HG02840 (cell line): ENCODE results near the gene DCDC2C.

Source experiments
- ATAC-seq: cut with Tn5 transposase; IDR thresholded peaks from one replicate; pipeline ENCODE4 v1.9.1; 2021; ENCODE audit warnings: mild to moderate bottlenecking, moderate library complexity, moderate number of reproducible peaks; ENCODE audit not compliant: unreplicated experiment, low FRiP score

DCDC2C gene

DNA sequence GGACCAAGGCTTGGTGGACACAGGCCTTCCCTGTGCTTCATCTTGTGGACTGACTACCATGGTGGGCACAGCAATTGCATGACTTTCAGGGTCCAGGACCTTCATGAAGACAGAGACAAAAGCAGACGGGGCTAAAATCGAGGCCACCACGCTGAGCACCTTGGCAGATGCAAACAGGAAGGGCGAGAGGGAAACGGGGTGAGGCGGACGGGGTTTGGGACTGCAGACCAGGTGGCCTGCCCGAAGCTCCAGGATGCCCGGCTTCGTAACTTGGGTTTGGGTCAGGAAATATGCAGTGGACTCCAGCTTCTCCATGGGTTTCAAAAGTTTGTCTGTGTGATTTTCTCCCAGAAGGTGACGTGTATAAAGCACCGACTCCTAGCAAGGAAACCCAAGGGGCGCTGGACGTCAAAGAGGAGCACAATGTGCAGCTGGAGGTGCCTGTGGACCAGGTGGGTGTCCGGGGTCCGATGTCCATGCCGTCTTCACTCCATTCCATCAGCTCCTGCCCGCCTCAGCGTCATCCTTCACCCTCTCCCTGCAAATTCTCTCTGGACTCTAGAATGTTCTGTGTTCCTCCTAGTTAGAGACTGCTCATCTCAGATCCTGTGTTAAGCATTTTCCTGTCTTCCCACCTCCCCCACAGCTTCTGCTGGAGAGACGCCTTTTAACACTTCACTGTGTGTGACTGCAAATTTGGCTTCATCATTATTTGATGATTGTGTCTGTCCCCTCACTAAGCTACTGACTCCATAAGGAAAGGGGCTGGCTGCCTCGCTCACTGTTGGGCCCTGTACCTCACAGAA, 65.8 kb downstream of the DCDC2C start:
- ATAC-seq: no peak

GRCh38 chr2:3769766-3770165, 66.4 kb downstream of the DCDC2C start:
- ATAC-seq: no peak

DNA sequence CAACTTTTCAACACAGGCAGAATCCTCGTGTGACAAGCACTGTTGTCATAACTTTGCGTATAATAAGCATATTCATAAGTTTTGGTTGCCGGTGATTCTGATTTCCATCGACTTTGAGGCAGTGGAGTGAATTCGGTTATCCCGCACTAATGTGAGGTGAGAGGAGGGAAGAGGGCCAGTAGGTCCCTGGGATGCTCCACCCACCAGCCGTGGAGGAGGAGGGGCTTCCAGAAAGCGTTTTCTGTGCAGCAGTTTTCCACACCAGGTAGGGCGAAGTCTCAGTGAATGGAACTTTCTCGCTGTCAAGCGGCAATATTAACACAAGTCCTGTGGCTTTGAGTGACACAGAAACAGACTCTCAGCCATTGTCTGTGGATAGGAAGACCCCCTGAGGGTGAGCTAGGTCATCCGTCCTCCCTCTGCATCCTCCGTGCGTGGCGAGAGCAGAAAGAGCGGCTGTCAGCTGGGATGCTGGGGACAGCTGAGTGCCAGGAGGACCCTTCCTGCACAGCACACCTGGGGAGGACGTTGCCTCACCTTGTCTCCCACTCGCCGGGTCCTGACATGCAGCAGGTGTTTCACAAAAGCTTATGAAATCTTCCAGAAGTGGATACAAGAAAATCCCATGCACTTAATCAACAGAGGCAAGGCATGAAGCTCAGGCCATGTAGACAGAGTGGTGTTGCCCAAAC, 67.5 kb downstream of the DCDC2C start:
- no peak for ATAC-seq

DNA sequence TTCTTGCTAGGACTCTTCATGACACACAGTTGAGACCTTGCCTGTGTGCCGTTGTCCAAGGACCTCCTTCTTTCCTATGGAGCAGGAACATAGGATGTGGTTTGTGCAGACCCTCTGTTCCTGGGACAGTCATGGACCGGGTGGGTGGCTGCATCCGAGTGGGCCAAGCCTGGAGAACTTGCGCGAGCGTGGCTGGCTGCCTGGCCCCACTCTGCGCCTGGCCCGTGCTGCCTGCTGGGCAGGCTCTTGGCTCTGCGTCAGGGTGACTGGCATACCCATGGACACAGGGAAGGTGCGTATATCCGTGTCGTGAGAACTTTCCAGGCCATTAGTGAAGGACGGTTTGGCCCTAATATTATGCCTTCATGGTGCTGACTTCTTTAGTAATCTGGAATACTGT, 68.2 kb downstream of the DCDC2C start:
- ATAC-seq: no peak

- no peak for ATAC-seq
Observed at GRCh38 chr2:3774336-3774735, 71.0 kb downstream of the DCDC2C start.

DNA sequence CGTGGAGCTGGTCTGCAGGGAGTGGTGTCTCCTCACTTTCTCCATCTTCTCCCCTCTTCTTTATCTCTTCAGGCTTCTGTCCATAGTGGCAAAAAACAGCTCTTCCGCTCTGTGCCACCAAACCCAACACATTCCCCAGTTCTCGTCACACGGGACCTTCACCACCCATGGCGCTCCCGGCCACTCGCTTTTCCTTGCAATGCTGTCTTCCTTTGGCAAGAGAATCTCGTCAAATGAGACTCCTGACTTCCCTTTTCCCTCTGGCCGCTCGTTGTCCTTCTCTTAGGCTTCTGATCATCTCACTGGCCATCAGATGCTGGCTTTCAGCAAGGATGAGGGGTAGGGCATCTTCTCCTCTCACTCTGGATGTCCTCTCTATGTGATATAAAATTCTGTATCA, 72.9 kb downstream of the DCDC2C start:
- ATAC-seq: no peak

GRCh38 chr2:3777966-3778365, 74.6 kb downstream of the DCDC2C start:
- no peak for ATAC-seq

DNA sequence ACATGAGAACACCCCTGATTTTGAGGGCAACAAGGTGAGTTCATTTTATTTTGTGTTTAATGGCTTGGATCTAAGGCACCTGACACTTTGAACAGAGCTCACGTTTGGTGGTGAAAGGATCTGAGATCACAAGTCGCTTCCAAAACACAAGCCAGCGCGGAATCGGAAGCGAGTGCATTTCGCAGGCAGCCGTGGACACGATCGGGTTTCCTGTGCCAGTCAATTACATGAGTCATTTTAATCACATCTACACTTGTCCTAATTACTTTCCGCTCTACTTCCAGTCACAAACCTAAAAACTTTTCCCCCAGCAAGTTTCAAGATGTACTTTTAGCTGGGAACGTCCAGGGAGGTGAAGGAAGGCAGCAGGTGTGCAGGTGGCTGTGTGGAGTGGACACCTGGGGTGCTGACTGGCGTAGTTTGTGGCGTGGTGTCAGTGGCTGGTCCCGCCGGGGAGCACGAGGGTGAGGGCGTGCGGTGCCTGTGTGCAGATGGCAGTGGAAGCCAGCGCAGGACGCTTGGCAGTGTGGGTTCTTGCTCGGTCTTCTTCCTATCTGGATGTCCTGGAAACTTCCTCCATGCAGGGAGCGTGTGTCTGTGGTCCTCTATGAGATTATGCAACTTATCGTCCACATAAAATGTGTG, 75.6 kb downstream of the DCDC2C start:
- ATAC-seq: no peak

- no peak for ATAC-seq
Observed at GRCh38 chr2:3779496-3780049, 76.2 kb downstream of the DCDC2C start.

GRCh38 chr2:3780477-3781402, 77.4 kb downstream of the DCDC2C start:
- peak; percentile 90 for ATAC-seq

DNA sequence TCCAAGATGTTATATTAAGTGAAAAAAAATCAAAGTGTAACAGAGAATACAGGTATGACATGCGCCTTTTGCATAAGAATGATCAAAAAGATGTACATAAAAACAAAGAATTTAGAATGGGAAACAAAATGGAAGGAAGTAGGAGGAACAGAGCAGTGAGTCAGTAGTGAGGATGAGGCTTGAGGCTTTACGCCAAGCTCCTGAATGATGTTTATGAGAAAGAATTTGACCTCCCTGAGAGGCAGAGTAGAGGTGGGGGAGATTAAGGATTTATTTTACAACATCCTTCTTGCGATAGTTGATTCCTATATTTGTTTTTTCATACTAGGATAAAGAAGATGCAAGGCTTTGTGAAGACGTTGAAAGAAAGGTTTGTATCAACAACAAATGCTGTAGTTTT, 81.4 kb downstream of the DCDC2C start:
- ATAC-seq: no peak

DNA sequence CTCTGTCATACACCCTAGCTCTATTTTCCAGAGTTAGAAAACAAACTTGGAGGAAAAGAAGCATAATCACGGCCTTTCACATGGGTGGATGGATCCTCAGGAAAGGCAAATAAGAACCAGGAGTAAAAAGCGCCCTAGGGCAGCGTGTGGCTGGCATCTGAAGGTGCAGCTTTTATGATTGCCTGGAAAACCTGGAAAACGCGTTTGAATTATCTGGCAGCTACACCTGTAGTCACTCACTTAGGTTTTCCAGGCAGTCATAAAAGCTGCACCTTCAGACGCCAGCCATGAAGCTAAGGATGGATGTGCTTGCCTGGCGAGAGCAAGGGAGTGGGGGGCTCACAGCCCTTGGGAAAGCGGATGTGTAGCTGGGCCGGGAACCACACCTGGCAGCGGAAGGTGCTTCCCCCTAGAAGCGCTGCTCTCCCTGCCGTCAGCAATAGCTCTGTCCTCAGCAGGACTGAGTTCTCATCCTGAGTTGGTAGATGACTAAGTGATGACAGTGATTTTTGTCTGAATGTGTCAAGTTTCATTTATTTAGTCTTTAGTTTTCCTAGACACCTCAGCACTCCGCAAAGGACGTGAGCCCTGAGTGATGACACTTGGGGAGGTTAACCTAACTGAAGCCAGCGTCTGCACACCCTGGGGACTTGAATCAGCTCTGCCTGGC, 82.0 kb downstream of the DCDC2C start:
- ATAC-seq: no peak

GRCh38 chr2:3785890-3786273, 82.5 kb downstream of the DCDC2C start:
- ATAC-seq: no peak

DNA sequence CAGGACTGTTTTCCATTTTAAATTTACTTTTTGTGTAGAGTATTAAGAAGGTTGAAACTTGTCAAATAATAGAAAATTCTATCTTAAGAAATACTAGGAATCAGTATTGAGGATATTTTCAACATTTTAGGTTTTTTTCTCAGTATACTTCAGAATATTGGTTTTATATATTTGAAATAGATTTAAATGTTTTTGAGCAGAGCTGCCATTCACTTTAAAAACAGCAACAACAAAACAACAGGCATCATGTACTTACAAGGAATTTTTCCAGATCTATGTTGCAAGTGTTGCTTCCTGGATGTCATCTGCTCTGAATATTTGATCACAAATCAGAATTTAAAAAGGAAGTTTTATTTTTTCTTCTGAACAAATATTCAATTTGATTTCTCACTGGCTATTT, 84.4 kb downstream of the DCDC2C start:
- ATAC-seq: no peak

- ATAC-seq: no peak
Observed at GRCh38 chr2:3789256-3789655, 85.9 kb downstream of the DCDC2C start.

DNA sequence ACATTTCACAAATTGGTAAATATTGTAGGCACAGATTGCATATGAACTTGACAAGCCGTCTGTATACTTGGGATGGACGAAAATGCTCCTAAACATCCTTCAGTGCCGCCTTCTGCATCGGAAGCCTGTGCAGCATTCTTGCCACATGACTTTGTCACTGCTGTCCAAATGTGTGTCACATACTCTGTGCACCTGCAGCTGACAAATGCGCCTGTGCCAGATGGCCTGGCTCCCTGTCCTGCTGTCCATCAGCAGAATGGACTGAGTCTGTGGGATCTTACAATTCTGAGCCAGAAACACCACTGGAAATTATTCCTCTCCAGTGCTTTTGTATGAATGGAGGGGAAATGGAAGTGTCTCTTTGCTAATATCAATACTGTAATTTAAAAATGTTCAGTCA, 89.9 kb downstream of the DCDC2C start:
- no peak for ATAC-seq

DNA sequence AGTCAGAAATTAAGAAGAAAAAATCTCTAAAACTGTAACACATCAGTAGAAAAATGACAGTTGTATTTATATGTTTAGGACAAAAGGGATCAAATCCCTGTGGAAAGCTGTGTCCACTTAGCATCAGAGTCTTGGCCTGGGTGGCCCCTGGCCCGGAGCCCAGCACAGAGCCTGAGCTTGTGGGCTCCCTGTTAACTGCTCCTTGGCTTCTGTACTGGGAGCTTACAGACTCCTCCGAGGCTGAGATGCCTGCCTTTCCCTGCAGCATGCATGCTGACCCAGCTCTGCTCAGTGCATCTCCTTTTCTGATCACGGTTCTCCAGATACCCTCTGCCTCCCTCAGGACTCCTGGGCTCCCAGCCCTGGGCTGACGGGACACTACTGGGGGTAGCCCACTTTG, 98.1 kb downstream of the DCDC2C start:
- no peak for ATAC-seq

DNA sequence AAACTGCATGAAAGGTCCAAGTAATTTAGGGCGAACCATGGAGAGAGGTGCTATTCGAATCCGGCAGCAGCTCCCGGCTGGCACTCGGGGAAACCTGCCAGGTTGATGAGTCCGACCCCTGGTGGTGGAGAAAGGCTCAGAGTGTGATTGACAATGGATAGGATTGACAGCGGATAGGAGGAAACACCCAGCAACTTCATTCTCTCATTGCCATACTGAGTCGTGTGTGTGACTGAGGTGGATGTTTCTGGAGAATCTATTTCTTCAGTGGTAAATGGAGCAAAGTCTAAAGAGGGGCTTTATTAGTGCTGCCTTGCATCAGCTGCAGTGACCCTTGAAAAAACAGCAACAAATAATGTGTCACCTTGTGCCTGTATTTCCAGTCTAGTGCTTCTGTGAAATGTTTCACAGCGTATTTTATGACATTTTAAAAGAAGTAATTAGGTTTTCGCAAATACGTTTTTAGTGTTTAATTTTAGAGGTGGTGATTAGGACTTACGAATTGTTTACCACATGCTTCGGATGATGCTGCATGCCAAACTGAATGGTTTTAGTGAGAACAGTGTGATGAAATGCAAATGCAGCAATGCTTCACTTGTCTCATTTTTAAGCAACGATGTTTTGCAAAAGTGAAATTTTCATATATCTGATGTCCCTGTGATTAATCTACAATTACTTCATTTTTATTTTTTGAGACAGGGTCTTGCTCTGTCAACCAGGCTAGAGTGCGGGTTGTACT, 102.0 kb downstream of the DCDC2C start:
- ATAC-seq: no peak

DNA sequence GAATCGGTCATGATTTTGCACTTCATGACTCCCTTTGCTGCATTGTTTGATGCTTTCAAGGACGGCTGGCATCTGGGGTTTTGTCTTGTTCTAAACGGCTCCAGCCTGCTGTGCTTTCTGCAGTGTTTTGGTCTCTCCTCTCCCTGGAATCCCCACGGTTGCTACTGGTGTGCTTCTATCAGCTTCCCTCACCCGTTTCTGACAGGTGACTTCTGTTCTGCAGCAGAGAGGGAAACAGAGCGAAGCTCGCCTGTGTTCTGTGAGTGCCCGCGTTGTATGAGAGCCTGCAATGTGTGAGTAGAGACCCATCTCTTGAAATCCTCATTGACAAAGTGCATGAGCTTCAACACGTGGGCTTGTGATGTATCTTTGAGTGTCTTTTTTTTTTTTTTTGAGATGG, 102.8 kb downstream of the DCDC2C start:
- ATAC-seq: no peak
